GM18526 (cell line): ENCODE data around the gene OR10H2.

Experiments used
- POLR2A ChIP-seq: IDR thresholded peaks from 3 replicates; pipeline ENCODE4 v1.6.1; 2011; ENCODE audit not compliant: insufficient read length; ENCODE audit errors: extremely low read depth

Gene OR10H2, protein sequence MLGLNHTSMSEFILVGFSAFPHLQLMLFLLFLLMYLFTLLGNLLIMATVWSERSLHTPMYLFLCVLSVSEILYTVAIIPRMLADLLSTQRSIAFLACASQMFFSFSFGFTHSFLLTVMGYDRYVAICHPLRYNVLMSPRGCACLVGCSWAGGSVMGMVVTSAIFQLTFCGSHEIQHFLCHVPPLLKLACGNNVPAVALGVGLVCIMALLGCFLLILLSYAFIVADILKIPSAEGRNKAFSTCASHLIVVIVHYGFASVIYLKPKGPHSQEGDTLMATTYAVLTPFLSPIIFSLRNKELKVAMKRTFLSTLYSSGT

DNA sequence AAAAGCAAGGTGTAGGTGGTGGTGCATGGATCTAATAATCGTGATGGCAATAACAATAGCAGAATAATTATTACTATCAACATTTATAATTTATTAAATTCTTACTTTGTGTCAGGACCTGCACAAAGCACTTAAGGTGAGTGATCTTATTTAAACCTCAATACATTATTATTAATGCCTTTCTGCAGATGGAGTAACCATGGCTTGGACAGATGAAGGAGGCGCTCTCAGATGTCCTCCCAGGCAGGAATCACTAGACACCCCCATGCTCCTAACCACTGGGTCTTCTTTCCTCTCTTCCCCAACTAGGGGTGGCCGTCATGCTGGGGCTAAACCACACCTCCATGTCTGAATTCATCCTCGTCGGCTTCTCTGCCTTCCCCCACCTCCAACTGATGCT is at the start of gene OR10H2:
TSS of gene OR10H2 (plus strand) at position 301 of the 400 bp plus-strand sequence. CDS start at position 321, 20 bp downstream.
- TF ChIP-seq POLR2A = no peak

DNA sequence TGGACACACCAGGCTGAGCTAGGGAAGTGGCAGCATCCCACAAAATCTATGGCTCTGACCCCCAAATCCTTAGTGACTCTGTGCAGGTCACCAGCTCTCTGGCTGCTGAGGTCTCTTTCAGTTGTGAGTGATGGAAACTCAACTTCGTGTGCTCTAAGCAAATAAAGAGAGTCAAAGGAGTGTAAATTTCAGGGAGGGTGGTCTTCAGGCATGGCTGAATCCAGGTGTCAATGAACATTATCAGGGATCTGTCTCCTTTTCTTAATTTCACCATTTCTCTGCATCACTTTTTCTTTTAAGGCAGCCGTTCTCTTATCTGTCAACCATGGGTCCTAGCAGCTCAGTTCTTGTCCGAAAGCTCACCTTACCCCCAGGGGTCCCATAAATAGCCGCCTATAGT is 48.7 kb upstream of the OR10H2 start:
- TF ChIP-seq POLR2A = no peak

DNA sequence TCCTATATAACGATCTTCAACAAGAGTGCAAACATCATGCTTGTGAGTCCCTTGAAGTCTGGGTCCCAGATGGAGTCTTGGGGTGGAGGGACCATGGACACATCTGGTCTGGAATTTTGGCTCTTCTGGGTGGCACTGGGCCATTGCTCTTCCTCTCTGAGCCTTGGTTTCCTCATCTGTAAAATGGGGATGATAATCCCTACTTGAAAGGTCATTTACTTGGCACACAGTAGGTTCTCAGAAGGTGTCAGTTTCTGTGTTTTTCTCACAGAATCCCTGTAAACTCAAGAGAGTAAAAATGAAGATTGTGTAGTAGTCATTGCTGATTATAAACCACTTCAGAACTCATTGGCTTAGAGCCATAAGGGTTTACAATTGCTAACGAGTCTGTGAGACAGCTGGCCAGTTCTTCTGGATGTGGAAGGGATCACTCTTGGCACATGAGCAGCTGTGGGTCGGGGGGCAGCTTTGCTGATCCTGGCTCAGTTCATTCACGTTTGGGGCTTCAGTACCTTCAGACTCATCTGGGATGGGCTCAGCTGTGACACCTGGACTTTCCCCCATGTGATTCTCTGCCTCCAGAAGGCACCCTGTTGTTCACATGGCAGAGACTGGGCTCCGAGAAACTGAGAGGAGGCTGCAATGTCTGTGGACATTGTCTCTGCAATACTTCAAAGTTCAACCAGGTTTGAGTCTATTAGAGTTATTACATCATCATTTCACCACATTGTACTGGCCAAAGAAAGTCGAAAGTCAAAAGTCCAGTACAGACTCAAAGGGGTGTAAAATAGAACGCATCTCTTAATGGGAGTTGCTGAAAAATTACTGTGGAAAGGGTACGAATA is 47.1 kb upstream of the OR10H2 start:
- no peak for TF ChIP-seq POLR2A

DNA sequence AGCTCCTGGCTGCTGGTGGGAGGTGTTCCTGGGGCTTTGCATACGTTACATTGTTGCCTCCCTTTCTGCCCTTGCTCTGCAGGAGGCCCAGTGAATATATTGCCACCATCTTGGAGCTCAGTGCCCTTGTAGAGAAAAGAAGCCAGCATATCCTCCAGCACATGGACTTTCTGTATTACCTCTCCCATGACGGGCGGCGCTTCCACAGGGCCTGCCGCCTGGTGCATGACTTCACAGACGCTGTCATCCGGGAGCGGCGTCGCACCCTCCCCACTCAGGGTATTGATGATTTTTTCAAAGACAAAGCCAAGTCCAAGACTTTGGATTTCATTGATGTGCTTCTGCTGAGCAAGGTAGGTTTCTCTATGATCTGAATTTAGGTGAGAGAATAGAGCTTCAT is 44.4 kb upstream of the OR10H2 start:
- no peak for TF ChIP-seq POLR2A

DNA sequence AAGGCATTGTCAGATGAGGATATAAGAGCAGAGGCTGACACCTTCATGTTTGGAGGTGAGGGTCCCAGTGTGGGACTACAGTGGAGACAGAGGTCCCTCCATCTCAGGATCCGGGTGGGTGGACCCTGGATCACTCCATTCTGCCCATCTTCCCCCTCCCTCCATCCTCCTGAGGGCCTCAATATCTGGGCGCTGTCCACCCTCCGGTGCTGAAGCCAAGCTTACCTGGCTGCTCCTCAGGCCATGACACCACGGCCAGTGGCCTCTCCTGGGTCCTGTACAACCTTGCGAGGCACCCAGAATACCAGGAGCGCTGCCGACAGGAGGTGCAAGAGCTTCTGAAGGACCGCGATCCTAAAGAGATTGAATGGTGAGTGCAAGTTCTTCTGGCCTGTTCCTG is 43.0 kb upstream of the OR10H2 start:
- no peak for TF ChIP-seq POLR2A

DNA sequence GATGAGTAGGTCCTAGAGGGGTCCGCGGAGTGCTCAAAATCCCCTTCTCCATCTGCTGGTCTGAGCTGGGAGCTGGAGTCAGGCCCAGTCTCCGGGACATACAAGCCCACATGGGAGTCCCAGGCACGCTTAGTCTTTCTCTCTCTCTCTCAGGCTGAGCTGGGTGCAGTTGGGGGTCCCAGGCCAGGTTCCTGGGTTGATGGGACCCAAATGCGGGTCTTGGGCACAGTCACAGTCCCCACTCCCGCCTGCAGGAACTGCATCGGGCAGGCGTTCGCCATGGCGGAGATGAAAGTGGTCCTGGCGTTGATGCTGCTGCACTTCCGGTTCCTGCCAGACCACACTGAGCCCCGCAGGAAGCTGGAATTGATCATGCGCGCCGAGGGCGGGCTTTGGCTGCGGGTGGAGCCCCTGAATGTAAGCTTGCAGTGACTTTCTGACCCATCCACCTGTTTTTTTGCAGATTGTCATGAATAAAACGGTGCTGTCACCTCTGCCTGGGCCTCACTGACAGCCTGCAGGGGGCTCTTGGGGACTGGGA is 31.1 kb upstream of the OR10H2 start:
- no peak for TF ChIP-seq POLR2A

DNA sequence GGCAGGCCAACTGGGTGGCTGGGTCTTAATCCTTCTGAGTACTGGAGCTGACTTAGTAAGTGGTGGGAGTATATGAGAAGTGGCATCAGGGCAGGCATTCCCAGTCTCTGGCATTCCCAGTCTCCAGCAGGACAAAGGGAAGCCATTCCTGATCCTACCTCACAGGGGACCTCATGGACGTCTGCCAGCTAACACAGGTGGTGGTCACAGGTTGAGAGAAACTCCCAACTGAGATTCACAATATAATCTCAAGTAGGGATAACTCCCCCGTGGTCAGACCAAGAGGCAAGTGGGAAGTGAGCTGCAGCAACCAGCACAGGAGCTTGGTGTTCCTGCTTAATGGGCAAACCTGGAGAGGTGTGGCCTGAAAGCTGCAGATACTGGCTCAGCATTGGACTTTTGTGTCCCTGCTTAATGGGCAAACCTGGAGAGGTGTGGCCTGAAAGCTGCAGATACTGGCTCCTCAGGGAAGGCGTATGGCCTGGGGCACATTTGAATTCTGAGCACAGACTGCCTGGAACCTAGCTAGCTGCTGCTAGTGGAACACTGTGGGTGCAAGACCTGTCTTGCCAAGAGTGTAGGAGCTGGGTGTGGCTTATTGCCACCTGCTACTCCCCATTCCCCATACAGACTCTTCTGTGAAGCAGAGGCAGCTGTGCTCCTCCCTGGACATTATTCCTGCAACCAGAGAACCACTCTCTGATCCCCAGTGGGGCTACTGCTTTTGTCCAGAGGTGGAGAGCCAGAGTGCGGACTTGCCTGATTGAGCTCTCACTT is 25.9 kb upstream of the OR10H2 start:
- TF ChIP-seq POLR2A = no peak

DNA sequence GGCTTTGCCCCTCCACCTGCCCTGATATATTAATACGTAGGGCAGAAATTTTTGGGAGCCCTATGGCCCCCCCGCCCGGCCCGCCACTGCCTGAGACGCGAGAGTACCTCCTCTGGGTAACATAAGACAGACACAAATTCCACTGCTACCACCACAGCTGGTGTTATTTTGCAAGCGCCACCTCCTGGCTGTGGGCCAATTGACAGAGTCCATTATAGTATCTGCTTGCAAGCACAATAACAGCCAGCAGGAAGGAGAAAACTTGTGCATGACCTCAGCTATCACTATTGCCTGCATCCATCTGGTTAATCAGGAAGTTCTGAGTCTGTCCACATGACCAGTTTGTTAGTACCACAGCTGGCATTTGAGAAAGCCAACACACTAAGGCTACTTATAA is 25.3 kb upstream of the OR10H2 start:
- no peak for TF ChIP-seq POLR2A

DNA sequence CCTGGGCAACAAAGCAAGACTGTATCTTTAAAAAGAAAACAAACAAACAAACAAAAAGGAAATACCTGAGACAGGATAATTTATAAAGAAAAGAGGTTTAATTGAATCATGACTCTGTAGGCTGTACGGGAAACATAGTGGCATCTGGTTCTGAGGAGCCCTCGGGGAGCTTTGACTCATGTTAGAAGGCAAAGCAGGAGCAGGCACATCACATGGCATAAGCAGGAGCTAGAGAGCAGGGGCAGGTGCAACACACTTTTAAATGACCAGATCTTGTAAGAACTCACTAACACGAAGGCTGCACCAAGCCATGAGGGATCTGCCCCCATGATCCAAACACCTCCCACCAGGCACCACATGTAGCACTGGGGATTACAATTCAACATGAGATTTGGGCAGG is 13.2 kb upstream of the OR10H2 start:
- TF ChIP-seq POLR2A = no peak

DNA sequence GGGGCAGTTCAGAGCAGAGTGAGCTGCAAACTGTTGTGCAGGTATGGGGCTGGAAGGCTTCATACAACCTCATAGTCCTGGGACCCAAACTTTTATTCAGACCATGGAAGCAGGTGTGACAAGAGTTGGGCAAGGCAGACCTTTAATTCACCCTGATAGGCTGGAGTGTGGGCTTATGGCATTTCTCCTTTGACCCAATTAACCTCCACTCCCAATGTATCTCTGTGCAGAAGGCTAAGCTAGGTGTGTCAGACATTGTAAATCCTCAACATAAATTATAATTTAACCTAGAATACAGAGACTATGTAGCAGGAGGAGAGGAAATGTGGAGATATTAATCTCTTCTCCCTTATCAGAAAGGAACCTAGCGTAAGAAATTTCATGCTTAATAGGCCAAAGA is 12.2 kb upstream of the OR10H2 start:
- TF ChIP-seq POLR2A = no peak

DNA sequence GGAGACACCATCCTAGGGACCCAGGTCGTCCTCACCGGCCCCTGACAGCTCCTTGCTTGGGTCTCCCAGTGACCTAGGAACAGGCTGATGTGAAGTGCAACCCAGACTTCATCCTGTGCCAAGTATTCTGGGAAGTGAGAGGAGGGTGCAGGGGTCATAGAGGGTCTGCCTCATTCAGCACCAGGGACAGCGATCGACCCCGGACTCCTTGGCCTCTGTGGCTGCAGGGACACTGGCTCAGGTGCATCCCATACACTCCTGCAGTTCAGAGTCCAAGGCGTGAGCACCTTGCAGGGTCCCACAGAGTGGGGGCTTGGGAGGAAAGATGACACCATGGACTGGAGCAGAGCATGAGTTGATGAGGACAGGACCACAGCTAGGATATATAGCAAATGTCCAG is 10.0 kb upstream of the OR10H2 start:
- TF ChIP-seq POLR2A = no peak

DNA sequence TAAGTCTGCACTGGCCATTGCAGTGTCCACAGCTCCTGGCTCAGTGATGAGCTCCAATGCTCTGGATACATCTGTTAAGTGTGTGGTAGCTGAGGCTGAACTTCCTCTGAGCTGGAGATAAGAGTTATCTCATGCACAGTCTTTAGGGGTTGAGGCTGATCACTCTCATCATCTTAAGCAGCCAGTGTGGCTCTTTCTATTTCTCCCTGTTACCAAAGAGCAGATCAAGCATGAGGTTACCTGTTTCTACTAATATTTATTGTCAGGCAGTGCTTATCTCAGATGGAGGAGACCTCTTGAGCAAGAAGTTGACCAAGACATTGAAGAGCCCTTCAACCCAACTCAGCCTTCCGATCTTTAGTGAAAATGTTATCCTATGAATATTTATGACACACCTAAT is 6.6 kb upstream of the OR10H2 start:
- TF ChIP-seq POLR2A = no peak

DNA sequence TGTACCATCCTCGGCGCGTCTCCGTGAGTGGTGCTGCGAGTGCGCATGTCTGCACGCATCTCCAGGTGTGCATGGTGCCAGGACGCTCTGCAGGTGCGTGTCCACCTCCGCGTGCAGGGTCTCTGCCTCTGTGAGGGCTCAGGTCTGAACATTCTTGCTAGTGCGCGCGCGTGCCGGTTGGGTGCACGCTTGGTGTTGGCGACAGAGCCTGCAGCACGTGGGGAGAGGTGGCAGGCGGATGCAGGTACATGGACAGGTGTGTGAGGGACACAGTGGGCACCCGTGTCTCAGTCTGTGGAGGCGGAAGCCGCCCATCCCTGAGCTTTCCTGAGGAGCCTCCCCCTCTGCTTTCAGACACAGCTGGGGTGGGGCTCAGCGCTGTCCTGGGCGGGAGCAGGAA is 4.9 kb upstream of the OR10H2 start:
- TF ChIP-seq POLR2A = no peak

DNA sequence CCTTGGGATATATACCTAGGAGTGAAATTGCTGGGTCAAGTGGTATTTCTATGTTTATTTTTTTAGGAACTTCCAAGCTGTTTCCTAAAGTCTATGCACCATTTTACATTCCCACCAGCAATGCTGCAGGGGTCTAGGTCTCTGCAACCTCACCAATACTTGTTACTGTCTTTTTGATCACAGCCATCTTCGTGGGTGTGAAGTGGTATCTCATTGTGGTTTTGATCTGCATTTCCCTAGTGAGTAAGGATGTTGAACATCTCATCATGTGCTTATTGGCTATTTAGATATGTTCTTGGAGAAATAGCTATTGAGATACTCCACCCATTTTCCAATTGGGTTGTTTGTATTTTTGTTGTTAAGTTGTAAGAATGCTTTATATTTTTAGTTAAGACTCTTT is 2.7 kb downstream of the OR10H2 start:
- no peak for TF ChIP-seq POLR2A

DNA sequence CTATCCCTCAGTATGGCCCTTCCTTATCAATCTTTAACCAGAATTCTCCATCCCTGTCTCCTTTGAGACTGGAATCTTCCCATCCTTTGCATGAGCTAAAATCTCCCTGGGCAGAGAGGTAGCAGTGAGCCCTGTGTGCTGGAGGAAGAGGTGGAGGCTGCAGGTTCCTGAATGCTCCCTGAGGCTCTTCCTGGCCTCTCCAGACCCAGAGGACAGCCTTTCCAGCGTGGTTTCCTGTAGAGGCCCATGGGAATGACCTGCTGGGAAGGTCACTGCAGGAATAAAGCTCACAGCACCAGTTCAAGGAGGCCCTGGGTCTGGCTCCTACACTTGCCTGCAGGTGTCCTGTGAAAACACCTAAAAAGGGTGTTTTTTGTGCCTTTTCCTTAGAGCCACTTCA is 4.6 kb downstream of the OR10H2 start:
- TF ChIP-seq POLR2A = no peak
